GM19324 (cell line): ENCODE measurements around the gene FBXW8.

Source experiments
- ATAC-seq: cut with Tn5 transposase; IDR thresholded peaks from one replicate; pipeline ENCODE4 v1.9.1; 2021; ENCODE audit warnings: mild to moderate bottlenecking, moderate library complexity; ENCODE audit not compliant: unreplicated experiment, low FRiP score

FBXW8 gene

GRCh38 chr12:116884871-116885270, 25.9 kb upstream of the FBXW8 start:
- no peak for ATAC-seq

- ATAC-seq = no peak
Measured at GRCh38 chr12:116885491-116885890, 25.3 kb upstream of the FBXW8 start.

DNA sequence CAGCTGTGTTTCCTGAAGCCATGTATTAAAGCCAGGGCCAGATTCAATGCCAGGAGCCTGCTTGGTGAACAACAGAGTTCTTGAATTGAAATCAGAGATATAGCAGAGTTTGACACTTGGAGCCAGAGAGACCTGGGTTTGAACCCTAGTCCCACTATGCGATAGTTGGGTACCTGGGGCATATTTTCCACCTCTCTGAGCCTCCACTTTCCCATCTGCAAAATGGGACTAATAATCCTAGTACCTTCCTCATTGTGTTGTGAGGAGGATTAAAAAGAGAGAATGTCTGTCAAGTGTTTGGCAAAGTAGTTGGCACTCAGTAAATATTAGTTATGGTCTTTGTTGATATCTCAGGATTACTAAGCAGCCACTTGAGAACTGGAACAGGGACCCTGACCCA, 23.5 kb upstream of the FBXW8 start:
- no peak for ATAC-seq

DNA sequence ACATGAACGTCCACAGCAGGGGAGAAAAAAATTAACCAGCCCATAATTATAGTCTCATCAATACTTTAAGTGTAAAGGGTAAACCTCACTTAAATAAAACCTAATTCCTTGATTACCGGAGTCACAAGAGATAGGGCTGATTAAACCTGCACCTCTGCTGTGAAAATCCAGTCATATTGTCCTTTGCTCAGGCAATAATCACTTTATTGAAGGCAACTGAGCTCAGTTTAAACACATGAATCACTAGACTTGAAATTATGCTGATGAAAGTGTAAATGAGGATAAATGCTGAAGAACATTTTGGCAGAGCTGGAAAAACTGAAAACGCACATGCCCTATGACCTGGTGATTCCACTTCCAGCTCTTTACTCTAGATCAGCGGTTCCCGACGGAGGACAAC, 22.9 kb upstream of the FBXW8 start:
- ATAC-seq = no peak

GRCh38 chr12:116890330-116890729, 20.4 kb upstream of the FBXW8 start:
- ATAC-seq = no peak

GRCh38 chr12:116891019-116891418, 19.7 kb upstream of the FBXW8 start:
- ATAC-seq = no peak

DNA sequence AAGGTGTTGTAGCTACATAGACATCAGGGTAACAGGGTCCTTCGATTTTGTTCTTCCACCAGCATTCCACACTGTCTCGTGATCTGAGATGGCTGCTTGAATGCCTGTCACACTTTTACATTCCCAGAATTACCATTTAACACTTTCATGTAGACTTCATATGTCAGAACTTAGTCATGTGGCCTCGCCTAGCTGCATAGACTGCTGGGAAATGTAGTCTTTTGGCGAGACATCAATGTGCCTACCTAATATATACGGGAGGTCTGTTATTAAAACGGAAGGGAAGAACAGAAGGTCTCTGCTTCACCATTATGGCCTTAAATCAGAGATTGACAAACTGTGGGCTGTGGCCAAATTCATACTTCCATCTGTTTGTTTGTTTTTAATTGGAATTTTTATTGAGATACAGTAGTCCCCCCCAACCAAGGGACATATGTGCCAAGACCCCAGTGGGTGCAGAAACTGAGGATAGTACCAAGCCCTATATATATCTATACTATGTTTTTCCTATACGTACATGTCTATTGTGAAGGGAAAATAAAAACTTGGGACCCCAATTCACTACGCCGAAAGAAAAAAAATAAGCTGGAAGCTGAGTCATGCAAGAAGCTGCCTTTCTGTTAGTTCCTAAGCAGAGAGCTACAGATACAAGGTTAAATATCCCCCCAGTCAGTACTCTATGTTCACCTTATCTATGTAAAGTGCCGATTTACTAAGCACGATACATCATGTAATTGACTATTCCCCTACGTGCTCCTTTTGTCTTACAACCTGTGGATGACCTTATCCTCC, 18.2 kb upstream of the FBXW8 start:
- ATAC-seq = no peak

DNA sequence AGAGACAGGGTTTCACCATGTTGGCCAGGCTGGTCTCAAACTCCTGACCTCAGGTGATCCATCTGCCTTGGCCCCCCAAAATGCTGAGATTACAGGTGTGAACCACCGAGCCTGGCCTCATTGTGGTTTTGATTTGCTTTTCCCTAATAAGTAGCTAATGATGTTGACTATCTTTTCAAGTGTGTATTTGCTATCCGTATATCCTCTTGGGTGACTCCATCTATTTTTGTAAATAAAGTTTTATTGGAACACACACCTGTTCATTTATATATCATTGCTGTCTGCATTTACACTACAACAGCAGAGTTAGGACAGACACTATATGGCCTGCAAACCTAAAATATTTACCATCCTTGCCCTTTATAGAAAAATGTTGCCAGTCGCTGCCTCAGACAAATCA, 15.8 kb upstream of the FBXW8 start:
- no peak for ATAC-seq

GRCh38 chr12:116896411-116896924, 14.3 kb upstream of the FBXW8 start:
- ATAC-seq = no peak

DNA sequence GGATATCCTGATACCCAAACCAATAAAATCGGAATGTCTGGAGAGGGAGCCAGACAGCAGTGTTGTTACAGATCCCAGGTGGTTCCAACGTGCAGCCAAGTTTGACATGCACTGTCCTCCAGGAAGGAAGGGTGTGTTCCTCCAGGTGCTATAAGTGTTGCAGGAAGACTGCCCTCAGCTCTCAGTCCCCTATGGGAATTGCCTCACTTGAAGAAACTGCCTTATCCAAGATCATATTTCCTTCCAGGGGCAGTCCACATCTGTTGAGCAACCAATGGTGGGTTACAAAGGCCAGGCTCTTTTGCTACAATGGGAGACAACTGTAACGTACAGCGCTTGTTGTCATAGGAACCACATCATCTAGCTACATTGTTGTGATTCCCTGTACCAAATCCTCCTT, 13.3 kb upstream of the FBXW8 start:
- no peak for ATAC-seq

DNA sequence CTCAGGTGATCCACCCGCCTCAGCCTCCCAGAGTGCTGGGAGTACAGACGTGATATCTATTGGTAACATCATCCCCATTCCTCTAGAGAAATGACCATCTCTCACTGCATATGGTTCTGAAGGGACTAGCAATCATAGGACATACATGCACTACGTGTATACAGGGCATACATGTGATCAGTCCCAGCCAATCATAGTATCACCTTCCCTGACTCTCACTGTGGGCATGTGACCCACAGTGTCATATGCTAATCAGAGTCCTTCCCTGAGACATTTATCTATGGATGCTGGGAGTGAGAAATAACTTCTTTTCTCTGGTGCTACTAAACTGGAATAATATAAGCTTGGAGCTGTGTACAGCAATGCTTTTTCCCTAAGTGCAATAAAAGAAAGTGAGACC, 12.1 kb upstream of the FBXW8 start:
- ATAC-seq = no peak

DNA sequence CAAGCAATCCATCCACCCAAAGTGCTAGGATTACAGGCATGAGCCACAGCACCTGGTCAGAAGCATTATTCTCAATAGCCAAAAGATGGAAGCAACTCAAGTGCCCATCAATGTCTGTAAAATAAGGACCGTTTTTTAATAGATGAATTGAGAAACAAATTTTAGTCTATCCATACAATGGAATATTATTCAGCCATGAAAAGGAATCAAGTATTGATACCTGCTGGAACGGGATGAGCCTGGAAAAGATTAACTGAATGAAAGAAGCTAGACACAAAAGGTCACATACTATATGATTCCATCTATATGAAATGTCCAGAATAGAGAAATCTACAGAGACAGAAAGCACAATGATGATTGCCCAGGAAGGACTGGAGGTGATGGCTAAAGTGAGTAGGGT, 9.1 kb upstream of the FBXW8 start:
- no peak for ATAC-seq

DNA sequence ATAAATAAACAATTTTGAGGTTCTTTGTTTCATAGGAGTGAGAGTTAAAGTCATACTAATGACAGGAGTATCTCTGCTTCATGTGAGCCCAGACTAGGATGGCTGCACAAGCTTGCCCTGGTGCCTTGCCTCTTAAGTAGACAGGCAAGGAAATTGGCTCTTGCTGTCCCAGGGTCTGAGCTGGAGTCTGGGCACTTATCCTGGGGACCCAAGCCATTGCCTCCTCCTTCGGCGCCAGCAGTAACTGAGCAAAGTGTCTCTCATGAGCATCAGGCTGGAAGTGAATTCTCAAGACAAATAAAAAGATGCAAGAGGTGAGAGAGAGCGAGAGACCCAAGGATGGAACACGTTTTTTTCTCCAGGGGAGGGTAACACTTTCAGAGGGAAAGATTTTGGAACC, 6.9 kb upstream of the FBXW8 start:
- no peak for ATAC-seq

DNA sequence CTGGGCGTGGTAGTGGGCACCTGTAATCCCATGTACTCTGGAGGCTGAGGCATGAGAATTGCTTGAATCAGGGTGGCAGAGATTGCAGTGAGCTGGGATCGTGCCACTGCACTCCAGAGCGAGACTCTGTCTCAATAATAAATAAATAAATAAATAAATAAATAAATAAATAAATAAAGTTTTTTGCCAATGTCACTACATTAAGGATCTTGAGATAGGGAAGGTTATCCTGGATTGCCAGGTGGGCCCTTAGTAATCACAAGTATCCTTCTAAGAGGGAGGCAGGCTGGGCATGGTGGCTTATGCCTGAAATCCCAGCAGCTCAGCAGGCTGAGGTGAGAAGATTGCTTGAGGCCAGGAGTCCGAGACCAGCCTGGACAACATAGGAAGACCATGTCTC, 4.5 kb upstream of the FBXW8 start:
- no peak for ATAC-seq

- no peak for ATAC-seq
Measured at GRCh38 chr12:116910280-116910644, 488 bp upstream of the FBXW8 start.

- ATAC-seq = no peak
Measured at GRCh38 chr12:116915326-116915725, 4.6 kb downstream of the FBXW8 start.

DNA sequence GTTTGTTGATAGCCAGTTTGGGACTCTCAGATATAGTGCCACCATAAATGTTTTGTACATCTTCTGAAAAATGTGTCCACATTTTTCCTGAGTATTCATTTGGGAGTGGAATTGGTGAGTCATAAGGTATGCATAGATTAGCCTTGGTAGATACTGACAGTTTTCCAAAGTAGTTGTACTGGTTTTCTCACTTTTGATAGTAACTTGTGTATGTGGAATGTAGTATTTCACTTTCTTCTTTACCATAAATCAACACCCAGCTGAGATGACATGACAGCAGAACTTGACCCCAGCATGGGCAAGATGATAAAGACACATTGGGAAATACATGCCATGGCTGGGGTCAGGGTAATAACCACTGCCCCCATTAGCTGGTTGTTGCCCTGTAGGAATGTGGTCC, 5.4 kb downstream of the FBXW8 start:
- ATAC-seq = no peak

- ATAC-seq = peak; percentile 63
Measured at GRCh38 chr12:116916714-116917114, 6.0 kb downstream of the FBXW8 start.

DNA sequence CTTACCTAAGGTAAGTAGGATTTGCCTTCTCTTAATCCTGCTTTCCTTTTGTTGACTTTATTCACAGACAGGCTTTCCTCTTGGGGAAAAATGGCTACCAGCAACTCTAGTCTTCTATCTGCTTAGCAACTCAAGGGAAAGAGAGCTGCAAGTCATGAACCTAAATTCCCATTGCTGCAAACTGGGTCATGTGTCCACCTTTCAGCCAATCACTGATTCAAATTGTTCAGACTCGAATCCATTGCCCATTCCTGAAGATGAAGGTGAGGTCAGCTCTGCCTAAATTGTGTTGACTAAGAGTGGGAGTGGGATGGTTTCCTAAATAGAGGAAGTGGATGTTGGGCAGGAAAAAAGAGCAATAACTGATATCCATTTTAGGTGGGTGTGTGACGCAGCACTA, 7.7 kb downstream of the FBXW8 start:
- ATAC-seq = no peak

GRCh38 chr12:116919247-116919661, 8.5 kb downstream of the FBXW8 start:
- ATAC-seq = no peak

- ATAC-seq = no peak
Measured at GRCh38 chr12:116919706-116920485, 9.1 kb downstream of the FBXW8 start.

GRCh38 chr12:116920939-116921338, 10.2 kb downstream of the FBXW8 start:
- ATAC-seq = no peak
